Ammon's horn (tissue), 1 donor: Measurements from ENCODE around the gene TBC1D2.

Source experiments
- DNase-seq: peaks from one replicate; pipeline ENCODE4 v3.0.0-alpha.2; 2016; ENCODE audit warnings: low spot score

The TBC1D2 gene

GRCh38 chr9:98171176-98171925, 84.1 kb downstream of the TBC1D2 start:
- no peak for DNase-seq

- DNase-seq, result no peak
Measured at GRCh38 chr9:98168941-98169488, 86.4 kb downstream of the TBC1D2 start.

GRCh38 chr9:98168153-98168780, 87.2 kb downstream of the TBC1D2 start:
- DNase-seq, result no peak

GRCh38 chr9:98164912-98165311, 90.5 kb downstream of the TBC1D2 start:
- no peak for DNase-seq

DNA sequence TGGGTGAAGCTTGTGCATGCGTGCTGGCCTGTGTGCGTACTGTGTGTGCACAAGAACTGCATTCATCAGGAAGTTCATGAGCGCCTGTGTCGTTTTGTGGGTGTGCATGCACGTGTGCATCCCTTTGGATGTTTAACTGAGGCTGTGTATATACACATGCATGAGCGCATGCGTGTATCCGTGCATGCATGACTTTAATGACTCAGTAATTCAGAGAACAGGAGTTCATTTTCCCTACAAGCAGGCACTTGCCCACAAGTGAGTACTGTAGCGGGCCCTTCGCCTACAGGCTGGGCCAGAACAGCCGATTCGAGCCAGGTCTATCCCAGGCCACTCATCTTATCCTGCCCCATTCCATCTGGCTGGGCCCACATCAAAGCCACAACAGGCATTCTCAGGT, 92.8 kb downstream of the TBC1D2 start:
- no peak for DNase-seq

- no peak for DNase-seq
Measured at GRCh38 chr9:98161851-98162250, 93.6 kb downstream of the TBC1D2 start.

DNA sequence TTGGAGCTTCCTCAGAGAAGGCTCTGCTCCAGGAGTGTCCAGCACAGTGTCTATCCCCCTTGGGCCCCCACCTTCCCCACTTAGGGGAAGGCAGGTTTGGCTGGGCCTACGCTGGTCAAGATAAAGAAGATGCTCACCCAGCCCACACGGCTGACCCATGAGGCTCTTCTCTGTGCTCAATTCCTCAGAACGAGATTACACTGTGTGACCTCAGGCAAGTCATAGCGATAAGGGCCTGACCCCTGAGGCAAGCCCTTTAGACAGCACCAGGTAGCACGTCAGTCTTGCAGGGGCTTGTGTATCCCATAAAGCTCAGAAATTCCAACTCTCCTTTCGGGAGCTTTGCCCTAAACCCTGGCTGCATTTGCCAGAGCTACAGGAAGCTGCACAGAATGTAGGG, 95.7 kb downstream of the TBC1D2 start:
- DNase-seq, result no peak

- DNase-seq, result no peak
Measured at GRCh38 chr9:98159301-98159700, 96.1 kb downstream of the TBC1D2 start.

DNA sequence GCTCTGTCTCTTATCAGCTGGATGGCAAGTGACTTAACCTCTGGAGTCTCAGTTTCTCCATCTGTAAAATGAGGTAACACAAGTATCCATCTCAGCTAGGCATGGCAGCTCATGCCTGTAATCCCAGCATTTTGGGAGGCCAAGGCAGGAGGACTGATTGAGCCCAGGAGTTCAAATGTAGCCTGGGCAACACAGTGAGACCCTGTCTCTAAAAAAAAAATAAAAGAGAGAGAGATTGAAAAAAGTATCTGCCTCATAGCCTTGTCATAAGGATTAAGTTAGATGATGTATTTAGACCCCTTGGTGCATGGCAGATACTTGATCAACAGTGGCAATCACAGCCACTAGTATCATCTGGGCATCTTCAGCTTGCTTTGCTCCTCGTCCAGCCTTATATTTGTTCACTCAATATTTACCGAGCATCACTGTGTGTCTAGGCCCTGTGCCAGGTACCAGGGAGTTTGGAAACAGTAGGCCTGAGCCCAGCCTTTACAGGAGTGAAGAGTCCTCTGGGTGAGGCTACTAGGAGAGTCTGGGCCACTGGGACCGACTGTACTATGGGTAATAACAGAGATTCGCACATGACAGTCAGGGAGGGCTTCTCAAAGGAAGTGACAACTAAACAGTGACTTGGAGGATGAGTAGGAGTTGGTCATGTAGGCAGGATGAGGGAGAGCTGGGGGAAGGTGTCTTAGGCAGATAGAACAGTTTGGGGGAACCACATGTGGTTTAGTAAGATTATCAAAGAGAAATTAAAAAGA, 97.2 kb downstream of the TBC1D2 start:
- DNase-seq, result no peak

- no peak for DNase-seq
Measured at GRCh38 chr9:98157372-98157771, 98.1 kb downstream of the TBC1D2 start.

DNA sequence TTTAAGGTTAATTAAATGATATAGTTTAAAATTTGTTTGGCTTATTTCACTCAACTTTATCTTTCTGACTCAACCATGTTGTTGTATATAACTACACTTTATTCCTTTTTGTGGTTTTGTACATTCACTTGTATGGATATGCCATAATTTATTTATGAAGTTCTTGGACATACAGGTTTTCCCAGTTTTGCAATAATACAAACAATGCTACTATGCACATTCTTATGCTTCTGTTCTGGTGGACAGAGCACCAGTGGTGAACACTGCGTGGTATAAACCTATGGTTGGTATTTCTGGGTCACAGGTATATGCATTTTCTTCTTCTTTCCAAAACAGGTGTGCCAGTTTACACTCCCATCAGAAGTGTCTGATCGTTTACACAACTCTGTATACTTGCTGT, 100.8 kb downstream of the TBC1D2 start:
- DNase-seq, result no peak

GRCh38 chr9:98152526-98152925, 102.9 kb downstream of the TBC1D2 start:
- no peak for DNase-seq

- DNase-seq, result no peak
Measured at GRCh38 chr9:98150721-98151120, 104.7 kb downstream of the TBC1D2 start.

- DNase-seq, result no peak
Measured at GRCh38 chr9:98150164-98150563, 105.3 kb downstream of the TBC1D2 start.

DNA sequence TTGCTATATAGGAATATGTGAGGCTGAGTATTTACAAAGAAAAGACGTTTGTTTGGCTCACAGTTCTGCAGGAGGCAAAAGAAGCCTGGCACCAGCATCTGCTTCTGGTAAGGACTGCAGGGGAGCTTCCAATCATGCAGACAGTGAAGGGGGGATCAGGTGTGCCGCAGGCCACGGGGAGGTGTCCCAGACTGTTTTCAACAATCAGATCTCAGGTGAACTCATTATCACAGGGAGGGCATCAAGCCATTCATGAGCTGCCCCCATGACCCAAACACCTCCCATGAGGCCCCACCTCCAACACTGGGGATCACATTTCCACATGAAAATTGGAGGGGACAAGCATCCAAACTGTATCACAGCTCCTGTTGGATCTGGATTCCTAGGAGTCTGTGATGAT, 106.0 kb downstream of the TBC1D2 start:
- no peak for DNase-seq
